Hematopoietic multipotent progenitor cell treated with erythropoietin and hydrocortisone succinate and interleukin-3 and kit ligand, for 6 days (in vitro differentiated cells): ENCODE measurements around the gene AFDN.

Experiments used
- DNase-seq: peaks from one replicate; pipeline ENCODE4 v3.0.0-alpha.2; 2015

AFDN gene

GRCh38 chr6:167842457-167842856 is 15.7 kb downstream of the AFDN start:
- DNase-seq, result no peak

GRCh38 chr6:167843023-167843422 is 16.3 kb downstream of the AFDN start:
- no peak for DNase-seq

GRCh38 chr6:167845856-167846255 is 19.1 kb downstream of the AFDN start:
- DNase-seq, result no peak

GRCh38 chr6:167846997-167847606 is 20.4 kb downstream of the AFDN start:
- no peak for DNase-seq

GRCh38 chr6:167847936-167848335 is 21.2 kb downstream of the AFDN start:
- no peak for DNase-seq

GRCh38 chr6:167848783-167849182 is 22.1 kb downstream of the AFDN start:
- DNase-seq, result no peak

- no peak for DNase-seq
These were observed 23.2 kb downstream of the AFDN start for GRCh38 chr6:167849846-167850459.

- no peak for DNase-seq
These were observed 24.1 kb downstream of the AFDN start for GRCh38 chr6:167850782-167851181.

GRCh38 chr6:167851370-167851952 is 24.8 kb downstream of the AFDN start:
- no peak for DNase-seq

- DNase-seq, result no peak
These were observed 29.2 kb downstream of the AFDN start for GRCh38 chr6:167855825-167856425.

GRCh38 chr6:167856474-167856873 is 29.8 kb downstream of the AFDN start:
- no peak for DNase-seq

- no peak for DNase-seq
These were observed 30.4 kb downstream of the AFDN start for GRCh38 chr6:167856999-167857660.

GRCh38 chr6:167858086-167858591 is 31.4 kb downstream of the AFDN start:
- no peak for DNase-seq

GRCh38 chr6:167858842-167859664 is 32.3 kb downstream of the AFDN start:
- no peak for DNase-seq

- no peak for DNase-seq
These were observed 34.0 kb downstream of the AFDN start for GRCh38 chr6:167860550-167861226.

- no peak for DNase-seq
These were observed 34.7 kb downstream of the AFDN start for GRCh38 chr6:167861424-167861823.

- DNase-seq, result no peak
These were observed 37.2 kb downstream of the AFDN start for GRCh38 chr6:167863897-167864296.

GRCh38 chr6:167866642-167867041 is 39.9 kb downstream of the AFDN start:
- DNase-seq, result no peak

GRCh38 chr6:167870321-167870720 is 43.6 kb downstream of the AFDN start:
- no peak for DNase-seq

- no peak for DNase-seq
These were observed 46.0 kb downstream of the AFDN start for GRCh38 chr6:167872538-167873210.
